G401.6 (cell line): ENCODE measurements around the gene MAGOH.
"Not testable (repeated sequence)": the region's sequence is repeated elsewhere in the genome, so short reads cannot be mapped to it uniquely, and the experiment has no call there.

ENCODE experiments used
- FAIRE-seq: peaks from 2 replicates; lab custom pipeline; 2012; peaks lifted over from hg19 to GRCh38; lab: Jason Lieb, UNC

MAGOH gene

DNA sequence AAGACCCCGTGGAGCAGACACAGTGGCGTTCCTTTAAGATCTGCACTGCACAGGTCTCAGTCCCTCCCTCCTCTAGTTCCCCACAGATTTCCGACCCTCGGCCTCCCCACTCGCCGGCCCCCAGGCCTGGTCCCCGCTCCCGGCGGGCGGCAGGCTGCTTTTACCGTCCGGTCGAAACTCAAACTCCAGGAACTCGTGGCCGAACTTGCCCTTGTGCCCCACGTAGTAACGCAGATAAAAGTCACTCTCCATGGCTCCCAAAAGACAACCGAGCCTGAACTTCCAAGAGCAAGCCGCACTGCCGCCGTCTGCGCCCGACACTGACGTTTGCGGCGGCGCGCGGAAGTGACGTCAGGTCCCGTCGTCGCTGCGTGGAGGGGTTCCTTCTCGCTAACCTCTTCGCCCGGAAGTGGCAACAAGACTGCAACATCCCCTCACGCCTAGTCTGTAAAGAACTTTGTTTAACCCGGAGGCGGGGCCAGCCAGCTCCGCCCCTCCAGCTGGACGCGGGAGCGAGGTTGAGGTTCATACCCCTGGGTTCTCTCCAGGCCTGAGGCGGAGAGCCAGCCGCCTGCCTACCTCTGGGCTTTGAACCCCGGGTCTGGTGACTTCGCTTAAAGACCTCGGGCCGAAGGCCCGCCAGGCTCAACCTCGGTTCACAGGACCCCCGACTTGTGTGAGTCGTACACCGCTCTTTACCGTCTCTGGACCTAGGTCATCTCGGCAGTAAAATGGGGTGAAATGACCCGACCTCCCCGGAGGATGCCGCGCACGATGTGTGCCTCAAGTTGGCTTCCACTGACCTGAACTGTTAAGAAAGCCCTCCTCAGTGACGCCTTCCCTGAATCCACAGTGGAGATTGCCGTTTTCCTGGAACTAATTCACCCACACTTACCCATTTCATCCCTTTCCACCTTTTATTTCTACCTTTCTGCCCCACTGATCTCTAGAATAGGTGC lies at the start of gene MAGOH:
Gene MAGOH (minus strand): TSS at position 322 of the 959 bp plus-strand sequence. CDS start 70 bp downstream, at position 252.
- FAIRE-seq: peak; percentile 97

DNA sequence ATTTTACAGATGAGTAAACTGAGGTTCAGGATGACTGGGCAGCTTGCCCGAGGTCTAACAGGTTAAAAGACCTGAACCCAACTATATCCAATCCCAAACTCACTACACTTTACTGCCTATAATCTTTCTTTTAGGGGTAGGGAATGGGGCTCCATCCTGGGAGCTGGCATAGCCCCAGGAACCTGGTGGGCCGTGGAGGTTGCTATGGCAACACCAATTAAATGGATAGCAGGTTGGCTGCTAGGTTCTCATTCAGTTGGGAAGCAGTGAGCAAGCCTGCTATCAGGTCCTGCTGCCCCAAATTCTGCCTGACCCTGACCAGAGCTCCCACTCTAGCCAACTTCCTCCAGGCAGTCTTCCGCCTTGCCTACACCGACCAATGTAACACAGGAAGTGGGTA lies 48.6 kb upstream of the MAGOH start:
- FAIRE-seq: no peak

DNA sequence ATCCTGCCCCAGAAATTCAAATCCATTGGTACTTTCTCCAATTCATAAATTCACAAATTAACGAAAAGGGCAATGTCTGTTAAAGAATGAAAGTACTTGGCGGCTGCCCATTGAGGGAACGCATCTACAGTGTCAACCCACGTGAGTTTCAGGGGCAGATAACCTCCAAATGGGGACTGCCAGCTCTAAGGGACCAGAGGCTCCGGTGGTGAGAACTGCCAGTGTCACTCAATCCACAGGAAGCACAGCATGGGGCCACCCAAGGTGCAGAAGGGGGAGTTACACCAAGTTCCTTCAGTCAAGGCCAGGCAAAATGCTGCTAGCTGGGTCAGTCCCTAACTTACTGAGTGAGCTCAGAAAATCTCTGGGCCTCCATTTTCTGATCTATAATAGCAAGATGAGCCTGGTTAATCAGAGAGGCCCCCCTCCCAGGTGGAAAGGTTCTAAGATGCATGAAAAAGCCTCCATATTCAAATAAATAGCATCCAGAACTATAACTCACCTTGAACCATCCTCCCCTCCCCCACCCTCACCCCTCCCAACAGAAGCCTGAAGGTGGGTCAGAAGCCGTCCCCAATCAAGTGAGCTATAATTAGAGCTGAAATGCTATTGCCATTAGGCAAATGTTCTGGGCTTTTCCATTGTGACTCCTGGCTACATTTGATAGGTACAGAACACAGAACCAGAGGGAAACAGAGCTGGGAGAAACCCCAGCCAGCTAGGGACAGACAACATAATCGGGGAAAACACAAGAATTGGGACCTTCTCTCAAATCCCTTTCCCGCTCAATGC lies 47.8 kb upstream of the MAGOH start:
- no peak for FAIRE-seq

DNA sequence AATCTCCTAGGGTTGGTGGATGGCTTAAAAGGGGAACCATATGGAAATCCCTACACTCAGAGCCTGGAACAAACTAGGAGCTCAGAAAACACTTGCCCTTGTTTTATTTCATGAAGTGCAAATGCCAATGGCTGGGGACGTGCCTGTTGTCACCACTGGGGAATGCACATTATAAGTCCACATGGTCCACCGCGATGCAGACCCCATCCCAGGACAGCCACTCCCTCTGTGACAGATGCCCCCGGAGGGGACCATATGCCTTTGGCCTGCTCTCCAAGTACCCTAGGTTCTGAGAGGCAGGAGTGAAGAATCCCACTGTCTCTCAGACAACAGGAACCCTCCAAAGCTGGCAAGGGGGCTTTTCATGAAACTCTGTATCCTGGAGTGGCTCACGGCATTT lies 47.2 kb upstream of the MAGOH start:
- FAIRE-seq: no peak

DNA sequence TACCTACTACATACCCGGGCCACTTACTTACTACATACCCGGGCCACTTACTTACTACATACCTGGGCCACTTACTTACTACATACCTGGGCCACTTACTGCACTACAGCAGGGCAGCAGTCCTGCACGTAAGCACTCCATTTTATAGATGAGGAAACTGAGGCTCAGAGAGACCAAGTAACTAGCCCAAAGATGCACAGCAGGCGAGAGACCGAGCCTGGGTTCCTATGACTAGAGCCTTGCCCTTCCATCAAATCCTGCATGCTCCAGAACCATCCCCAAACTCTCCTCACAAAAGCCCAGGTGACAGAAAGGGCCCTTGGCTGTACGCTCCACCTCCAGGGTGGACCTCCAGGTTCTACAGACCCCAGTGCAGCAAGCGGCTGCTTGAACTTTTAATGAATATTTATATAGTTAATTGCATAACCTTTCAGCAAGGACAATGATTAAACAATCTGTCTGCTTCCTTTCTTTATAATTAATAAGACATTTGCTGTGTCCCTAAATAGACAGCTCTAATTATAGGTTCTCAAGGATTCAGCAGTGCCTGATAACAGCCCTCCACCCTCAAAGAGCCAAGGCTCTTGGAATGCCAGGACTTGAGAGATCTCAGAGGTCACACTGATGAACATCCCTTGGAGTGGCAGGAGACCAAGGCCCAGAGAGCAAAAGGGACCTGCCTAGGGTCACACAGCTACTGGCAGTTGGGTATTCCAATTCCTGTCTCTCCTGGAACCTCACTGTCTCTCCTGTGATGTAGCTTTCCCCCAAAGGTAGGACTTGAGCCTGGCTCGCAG lies 46.1 kb upstream of the MAGOH start:
- FAIRE-seq: no peak

DNA sequence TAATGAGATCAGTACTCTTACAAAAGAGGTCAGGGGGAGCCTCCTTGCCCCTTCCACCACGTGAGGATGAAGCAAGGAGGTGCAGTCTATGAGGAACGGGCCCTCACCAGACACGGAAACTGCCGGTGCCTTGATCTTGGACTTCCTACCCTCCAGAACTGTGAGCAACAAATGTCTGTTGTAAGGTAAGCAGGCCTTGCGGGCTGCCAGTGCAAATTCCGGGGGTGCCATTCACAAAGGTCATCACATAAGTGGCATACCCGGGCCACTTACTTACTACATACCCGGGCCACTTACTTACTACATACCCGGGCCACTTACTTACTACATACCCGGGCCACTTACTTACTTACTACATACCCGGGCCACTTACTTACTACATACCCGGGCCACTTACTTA lies 44.8 kb upstream of the MAGOH start:
- FAIRE-seq: not testable (repeated sequence)

DNA sequence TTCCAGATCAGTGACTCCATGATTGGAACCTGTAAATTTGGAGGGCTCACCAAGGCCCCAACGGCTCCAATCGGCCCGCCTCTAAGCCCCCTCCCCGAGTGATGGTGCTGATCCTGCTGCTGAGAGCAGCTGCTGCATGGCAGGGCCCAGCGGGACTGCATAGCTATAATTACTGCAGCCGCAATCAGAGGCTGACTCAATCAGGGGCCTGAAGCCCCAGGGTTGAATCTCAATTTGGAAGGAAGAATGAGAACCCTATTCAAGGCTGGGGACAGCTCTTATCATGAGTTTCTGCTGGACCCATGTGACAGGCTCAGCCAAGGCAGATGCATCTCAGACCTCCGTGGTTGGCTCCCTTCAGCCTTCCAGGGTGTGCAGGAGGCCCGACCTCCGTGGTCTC lies 42.8 kb upstream of the MAGOH start:
- no peak for FAIRE-seq

DNA sequence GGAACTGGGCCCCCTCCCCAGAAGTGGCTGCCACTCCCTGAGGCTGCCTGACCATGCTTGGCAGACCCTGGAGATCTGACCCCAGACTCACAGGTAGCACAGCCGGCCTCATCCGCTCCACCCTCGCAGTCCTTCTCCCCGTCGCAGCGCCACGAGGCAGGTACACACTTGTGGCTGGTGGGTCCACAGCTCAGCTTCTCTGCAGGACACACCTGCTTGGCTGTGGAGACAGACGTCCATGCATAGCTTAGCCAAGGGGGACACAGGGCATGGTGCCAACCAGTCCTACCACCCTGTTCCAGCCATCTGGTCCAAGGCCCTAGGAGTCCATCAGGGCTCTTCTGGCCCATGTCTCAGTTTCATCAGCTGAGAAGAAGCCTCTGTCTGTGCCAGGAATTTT lies 42.2 kb upstream of the MAGOH start:
- FAIRE-seq: no peak

DNA sequence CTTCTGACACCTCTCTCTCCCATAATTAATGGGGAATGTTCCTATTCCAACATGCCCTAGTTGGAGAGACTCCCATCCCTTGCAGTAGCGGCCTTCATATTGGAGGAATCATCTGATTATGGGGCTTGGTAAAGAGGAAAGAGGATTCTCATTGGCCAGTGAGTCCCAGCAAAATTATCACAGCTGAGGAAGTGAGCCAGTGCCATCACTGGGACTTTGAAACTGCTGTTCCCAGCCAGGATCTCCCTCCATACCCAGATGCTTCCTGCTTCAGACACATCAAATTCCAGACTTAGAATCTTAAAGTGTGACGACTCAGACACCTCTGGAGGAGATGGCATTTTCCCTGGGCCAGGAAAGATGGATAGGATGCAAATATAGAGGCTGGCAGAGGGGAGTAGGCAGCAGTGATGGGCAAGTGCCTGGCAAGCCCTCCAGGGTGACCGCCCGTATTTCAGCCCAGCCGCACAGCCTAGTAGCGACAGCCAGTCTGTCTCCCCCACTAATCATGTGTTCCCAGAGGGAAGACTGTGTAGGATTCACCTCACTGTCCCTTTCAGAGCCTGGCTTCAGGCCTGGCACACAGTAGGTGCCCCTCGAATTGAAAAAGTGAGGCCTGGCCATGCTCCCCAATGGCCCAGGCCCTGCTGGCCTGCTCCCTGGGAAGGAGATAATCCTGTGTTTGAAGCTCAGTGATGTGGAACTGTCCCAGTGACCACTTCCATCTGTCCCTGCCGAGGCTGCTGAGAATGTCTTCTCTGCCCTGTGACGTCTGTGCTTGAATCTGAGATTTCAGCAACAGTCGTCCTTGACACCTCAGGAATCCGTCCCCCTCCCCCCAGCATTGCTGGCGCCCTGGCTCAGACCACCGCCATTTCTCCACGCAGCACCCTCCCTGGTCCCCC lies 41.2 kb upstream of the MAGOH start:
- no peak for FAIRE-seq

DNA sequence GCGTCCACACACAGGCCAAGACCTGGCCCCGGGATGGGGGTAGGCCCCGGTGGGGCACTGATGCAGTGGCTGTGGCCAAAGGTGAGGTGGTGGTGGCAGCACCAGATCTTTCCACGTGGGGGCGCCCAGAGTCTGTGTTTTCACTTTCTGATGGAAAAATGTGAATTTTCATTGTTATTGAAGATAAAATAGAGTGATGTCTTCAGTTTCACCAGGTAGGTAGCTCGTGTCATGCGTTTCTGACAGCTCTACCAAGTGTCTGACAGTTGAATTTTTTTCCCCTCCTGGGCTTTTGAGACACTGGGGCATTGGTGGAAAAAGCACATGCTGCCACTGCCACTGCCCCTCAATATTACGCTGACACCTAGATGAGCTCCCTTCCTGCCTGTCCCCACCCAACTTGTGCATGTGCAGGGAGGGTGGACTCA lies 40.0 kb upstream of the MAGOH start:
- peak; percentile 75 for FAIRE-seq

DNA sequence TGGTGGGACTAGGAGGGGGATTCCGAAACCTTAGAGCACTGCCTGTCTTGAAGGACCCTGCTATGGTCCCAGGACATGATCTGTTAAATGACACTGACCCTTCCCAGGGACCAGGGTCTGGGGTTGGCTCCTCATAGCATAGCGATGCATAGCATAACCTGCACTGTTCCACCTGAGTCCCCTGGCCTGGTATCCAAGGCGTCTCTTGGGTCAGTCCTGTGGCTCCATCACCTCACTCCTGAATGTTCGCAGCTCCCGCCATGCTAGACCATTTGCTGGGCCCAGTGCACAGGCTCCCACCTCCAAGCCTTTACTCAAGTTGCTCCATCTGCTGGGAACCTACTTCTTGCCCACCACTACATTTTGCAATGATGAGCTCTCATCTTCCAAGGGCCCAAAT lies 39.0 kb upstream of the MAGOH start:
- no peak for FAIRE-seq

DNA sequence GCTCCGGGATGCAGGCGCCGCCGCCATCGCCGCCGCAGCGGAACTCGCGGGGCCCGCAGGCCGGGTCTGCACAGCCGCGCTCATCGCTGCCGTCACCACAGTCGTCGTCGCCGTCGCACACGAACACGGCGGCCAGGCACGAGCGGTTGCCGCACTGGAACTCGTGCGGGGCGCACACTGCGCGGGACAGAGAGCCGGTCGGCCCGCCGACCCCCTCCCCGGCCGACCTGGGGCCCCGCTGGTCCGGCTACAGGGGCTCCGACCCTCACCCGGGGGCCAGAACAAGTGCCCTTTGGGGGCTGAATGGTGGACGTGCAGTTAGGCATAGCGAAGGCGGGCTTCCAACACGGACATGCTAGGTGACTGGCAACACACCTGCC lies 38.6 kb upstream of the MAGOH start:
- FAIRE-seq: no peak

DNA sequence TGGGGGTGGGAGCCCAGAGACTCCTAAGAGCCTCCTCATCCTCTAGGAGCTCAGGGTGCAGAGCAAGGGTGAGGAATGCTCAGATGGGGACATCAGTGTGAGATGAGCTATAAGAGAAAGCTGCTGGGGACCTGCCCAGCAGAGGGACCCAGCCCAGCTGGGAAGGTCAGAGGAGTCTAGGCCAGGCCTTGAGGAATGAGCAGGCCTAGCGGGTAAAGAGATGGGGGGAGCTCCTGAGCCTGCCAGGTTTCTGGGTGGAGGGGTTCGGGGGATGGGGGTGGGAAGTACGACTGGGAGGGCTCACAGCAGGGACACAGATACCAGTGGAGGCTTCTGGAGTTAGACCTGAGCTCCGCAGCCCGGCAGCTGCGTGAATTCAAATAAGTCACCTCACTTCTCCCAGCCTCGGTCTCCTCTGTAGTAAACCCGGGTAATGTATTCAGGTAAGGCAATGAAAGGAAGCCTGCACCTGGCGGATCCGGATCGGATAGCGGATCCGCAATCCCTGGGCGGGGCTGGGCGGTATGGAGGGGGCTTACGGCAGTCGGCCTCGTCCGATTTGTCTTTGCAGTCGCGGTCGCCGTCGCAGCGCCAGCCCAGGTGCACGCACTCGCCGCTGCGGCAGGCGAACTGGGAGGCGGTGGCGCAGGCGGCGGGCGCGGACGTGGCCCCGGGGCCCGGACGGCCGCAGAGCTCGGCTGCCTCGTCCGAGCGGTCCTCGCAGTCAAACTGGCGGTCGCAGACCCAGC lies 38.0 kb upstream of the MAGOH start:
- FAIRE-seq: no peak

DNA sequence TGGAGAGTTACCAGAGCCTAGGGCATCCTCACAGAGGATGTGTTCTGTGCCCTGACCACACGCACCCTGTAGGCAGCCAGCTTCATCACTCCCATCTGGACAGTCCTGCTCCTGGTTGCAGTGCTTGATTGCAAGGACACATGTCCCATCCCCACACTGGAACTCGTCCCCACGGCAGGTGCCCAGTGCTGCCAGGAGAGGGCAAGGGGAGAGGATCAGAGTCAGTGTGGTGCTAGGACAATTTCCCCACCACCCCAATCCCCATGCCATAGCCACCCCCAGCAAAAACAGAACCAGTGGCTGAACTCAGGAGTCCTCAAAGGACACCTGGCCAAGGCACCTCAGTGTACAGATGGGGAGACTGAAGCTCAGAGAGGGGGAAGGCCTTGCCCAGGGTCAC lies 37.2 kb upstream of the MAGOH start:
- FAIRE-seq: no peak

DNA sequence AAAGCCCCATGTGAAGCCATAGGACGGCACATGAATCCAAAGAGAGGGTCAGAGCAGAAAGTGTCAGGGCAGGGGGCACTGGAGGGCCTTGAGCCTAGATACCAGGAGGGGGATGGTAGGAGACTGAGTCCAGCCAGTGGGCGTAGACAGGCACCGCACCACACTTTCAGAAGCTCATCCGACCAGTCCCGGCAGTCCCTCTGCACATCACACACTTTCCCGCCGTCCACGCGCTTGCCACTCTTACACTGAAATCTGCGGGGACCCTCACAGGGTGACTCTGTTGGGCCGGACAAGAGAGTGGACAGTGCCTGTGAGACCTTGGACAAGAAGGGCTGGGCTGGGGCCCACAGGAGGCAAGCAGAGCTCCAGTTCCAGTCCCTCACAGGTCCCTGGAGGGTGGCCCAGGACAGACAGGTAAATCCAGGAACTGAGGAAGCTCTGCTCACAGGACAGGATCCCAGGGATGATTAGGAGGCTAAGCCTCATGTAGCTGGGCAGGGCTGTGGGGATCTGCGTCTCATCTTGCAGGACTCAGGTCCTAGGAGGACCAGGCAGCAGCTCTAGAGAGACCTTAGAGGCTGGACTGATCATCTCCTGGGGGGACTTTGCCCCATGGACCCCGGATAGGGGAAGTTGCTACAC lies 36.3 kb upstream of the MAGOH start:
- no peak for FAIRE-seq

DNA sequence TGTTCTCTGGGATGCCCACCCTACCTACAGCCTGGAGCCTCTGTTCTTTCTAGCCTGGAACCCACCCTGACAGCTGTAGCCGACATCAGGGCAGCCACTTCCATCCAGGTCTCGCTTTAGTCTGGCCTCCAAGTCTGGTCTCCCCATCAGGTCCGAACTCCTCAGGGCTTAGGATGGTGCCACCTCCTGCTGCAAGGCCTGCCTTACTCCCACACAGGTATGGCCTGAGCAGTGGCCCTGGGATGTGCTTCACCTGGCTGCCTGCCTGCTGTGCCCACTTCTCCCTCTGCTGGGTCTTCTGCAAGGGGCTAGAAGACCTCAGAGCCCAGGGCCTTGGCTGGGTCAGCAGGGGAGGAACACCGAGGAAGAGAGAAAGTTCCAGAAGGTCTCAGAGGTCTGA lies 35.7 kb upstream of the MAGOH start:
- FAIRE-seq: no peak

DNA sequence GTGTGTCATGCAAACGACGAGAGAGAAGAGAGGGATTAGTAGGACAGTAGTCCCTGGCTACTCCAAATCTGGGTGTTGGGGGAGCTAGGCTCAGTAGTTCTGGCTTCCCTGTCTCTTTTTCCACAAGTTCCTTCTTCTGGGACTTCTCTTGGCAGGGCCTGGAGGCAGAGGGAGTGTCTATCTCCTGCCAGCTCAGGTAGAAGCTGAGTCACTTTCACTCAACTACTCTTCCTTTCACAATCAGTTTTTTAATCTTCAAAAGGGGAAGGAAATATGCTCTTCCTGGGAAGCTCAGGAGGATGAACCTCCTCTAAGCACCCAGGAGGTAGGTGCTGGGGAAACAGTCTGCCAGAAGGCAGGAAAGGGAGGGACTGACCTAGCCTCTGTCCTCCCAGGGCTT lies 35.2 kb upstream of the MAGOH start:
- no peak for FAIRE-seq

DNA sequence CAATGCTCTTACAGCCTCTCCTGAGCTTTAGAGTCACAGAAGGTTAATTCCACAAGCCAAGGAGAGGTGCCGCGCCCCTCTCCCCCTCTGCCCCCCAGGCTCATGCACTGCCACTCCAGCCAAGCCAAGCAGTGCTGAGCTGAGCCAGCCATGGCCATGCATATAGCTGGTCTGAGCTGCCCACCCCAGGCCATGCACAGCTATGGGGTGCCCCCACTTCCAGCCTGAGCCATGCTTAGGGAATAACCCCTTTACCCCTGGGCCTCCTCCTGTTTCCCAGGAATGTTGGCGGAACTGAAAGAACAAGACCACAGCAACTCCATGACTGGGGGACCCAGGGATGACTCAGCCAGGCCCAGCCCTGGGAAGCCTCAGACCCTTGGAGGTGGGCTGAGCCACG lies 34.0 kb upstream of the MAGOH start:
- no peak for FAIRE-seq

DNA sequence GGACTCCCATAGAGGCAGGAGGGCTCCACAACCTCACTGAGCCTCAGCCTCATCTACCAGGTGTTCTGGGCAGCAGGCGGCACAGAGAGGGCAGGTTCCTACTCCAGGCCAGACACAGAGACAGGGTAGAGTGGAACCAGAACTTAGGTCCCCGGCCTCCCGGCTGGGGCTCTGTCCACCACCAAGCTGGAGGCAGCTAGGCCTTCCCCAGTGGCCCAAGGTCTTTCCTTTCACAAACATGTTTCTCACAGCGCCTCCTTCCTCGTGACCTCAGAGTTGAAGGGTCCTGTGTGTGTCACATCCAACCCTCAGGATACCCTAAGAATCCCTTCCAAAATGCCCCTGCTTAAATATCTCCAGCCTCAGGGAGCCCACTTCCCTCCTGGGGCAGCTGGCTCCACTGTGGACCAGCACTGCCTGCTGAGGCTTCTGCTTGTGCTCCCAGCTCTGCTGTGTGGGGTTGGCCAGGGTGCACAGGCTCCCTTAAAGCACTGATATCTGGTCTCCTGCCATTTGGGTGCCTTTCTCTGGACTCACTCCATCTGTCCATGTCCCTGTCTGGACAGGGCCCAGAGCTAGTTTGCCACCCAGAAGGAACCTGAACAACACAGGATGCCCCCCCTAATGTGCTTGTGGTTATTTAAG lies 33.2 kb upstream of the MAGOH start:
- FAIRE-seq: no peak

DNA sequence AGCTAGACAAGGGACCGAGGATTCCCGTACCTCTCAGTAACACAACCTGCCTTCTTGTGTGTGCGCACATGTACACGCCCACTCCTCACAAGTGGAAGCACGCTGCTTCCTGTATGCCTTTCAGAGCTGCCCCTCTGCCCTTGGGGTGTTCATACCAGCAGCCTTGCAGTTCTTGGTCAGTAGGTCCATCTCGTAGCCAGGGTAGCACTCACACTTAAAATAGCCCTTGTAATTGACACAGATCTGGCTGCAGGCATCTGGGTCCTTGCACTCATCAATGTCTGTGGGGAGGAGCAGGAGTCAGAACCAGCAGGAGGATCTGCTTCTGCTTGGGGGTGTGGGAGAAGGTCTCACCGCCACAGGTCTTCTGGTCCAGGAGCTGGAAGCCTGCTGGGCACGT lies 32.6 kb upstream of the MAGOH start:
- FAIRE-seq: no peak
